Activated CD4-positive, CD25-positive, alpha-beta regulatory T cell treated with anti-CD3 and anti-CD28 coated beads, Interleukin-2, amount 50 U/mL, for 24 hours (primary cell): ENCODE measurements around the gene S100P.
A peak's percentile ranks its signal among the peaks of the same experiment; 100 is the strongest.

Source experiments
- ATAC-seq, 2 donors: fragments of 150-1000 bp; cut with Tn5 transposase; one replicate each; pipeline ENCODE4 v1.10.0; 2021; ENCODE audit warnings: mild to moderate bottlenecking in 1 of 2, moderate library complexity in 1 of 2

Gene S100P

DNA sequence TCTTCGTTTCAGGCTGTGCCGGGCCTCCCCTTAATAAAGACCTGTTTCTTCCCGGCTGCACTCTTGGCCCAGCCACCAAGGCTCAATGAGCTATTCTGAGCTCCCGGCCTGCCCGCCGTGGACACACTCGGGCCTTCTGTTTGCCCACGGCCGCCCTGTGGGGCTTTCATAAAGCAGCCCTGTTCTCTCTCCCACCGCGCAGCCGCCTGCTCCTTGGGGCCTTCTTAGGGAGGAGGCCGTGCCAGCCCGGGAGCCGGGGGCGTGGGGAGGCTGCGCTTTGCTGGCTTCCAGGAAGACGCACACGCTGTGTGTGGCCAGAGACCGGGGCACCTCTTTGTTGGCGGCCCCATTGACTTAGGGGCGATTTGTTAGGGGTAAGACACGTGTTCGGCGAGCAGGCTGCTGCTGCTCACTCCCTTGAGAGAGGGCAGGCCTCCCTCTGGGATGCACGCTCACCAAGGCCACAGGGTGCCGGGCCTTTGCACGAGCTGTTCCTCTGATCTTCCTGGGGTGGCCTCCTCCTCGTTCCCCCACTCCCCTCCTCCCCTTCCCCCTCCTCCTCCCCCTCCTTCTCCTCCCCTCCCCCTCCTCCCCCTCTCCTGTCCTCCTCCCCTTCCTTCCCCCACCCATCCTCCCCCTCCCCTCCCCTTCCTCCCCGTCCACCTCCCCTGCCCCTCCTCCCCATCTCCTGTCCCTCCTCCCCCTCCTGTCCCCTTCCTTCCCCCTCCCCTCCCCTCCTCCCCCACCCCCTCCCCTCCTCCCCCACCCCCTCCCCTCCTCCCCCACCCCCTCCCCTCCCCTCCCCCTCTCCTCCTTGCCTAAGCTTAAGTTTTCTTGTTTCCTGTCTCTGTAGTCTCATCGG, 33.6 kb downstream of the S100P start:
- ATAC-seq, result no peak

- ATAC-seq, result no peak
These were observed 34.2 kb downstream of the S100P start for GRCh38 chr4:6727943-6728250.

DNA sequence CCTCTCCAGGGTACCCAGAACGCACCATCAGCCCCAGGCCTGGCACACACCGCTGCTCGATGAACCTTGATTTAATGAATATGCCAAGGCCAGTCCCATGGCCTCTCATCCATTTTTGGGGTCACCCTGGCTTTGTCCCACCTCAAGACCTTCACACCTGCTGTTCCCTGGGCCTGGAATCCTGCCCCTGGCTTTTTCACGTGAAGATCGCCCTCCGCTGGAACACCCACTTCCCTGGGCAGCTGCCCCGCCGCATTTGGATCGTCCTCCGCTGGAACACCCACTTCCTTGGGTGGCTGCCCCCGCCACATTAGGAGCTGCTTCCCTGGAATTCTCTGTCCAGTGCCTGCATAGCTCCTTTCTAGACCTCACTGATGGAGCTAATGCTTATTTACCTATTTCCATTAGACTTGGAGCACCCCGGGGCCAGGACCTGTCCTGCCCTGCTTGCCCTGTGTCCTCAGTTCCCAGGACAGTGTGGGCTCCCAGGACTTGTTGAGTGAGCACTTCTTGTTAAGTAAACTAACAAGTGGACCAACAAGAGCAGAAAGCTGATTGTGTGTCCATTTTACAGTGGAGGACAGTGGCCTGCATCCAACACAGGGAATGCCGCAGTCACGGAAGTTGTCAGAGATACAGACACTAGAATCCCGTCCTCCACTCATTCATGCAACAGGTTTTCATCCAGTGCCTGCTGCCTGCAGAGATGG, 34.8 kb downstream of the S100P start:
- ATAC-seq, result no peak

- no peak for ATAC-seq
These were observed 37.1 kb downstream of the S100P start for GRCh38 chr4:6730603-6731317.

GRCh38 chr4:6731318-6731675, 37.6 kb downstream of the S100P start:
- ATAC-seq, result no peak

DNA sequence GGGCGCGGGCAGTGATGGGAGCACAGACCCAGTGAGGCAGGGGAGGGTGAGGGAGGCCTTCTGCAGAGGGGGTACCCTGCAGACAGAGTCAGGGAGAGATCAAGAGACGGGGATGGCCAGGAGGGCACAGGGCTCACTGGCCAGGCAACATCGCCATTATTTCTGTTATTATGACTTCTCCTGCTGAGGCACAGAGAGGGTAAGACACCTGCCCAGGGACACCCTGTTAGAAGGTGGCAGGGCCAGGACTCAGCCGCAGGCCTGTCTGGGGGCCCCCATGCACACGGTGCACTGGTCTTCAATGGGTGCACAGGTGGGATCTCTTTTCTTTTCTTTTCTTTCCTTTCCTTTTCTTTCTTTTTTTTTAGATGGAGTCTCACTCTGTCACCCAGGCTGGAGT, 38.1 kb downstream of the S100P start:
- no peak for ATAC-seq

DNA sequence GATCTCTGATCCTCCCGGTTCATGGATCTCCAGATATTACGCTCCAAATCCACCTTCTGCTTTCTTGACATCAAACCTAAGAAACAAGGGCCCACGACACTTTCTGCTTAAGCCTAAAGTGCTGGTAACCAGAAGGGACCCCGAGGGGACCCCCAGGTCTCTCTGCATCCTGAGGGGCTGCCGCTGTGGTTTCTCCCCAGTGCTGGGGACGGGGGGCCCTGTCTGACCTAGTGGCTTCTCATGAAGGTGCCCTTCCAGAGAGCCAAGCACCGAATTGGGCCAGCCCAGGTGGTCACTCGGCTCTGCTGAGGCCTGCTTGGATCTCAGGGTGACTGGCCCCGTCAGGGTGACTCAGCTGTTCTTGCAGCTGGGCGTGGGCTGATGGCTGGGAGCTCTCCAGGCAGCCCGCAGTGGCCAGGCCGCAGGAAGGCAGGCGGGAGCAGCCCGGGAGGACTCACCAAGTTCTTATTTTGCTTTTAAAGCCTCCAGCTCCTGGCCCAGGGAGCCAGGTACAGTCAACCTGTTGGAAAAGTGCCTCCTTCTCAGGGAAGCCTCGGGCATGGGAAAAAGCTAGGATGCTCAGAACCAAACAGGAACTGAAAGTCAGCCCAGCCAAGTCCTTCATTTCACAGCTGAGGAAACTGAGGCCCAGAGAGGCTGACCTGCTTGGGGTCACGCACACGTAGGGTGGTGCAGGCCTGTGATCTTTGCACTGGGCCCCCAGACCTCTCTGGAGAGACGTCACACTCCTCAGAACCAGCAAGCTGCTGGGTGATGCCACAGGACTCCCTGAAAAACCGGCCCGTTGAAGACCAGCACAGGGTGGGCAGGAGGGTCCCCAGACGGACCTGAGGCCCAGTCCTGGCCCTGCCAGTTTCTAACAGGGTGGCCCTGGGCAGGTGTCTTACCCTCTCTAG, 39.0 kb downstream of the S100P start:
- no peak for ATAC-seq

DNA sequence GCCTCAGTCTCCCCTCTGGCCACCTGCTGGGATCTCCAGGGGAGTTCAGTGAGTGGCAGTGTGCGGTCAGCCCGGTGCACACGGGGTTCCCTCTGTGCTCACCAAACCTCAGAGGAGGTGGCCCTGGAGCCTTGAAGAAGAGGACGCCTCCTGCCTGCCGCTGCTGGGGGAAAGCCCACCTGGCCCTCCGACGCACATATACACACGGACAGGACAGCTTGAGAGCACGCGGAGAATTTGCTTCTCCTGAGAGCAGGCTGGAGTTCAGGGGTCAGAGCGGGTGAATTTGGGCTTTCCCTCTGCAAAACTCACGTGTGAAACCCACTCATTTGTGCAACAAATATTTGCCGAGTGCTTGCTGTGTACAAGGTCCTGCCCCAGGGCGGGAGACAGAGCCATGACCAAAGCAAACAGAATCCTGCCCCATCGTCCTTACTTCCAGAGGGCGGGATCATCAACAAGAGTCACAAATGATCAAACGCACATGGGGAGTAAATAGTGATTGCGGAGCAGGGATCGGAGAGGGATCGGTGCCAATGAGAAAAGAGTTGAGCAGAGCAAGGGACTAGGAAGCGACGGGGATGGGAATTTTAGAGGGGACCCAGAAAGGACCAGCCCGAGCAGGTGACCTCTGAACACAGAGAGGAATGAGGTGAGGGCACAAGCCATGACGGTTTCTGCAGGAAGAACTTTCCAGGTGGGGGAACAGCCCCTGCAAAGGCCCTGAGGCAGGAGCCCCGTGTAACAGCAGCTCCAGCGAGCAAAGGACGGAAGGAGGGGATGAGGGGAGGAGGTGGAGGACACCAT, 39.9 kb downstream of the S100P start:
- ATAC-seq, result no peak

GRCh38 chr4:6734165-6734786, 40.6 kb downstream of the S100P start:
- ATAC-seq, result no peak

GRCh38 chr4:6739920-6740319, 46.2 kb downstream of the S100P start:
- ATAC-seq, result no peak

- ATAC-seq, result no peak
These were observed 46.7 kb downstream of the S100P start for GRCh38 chr4:6740347-6740746.

GRCh38 chr4:6742507-6742906, 48.8 kb downstream of the S100P start:
- ATAC-seq, result peak in 1 of 2 donors; percentile 55

DNA sequence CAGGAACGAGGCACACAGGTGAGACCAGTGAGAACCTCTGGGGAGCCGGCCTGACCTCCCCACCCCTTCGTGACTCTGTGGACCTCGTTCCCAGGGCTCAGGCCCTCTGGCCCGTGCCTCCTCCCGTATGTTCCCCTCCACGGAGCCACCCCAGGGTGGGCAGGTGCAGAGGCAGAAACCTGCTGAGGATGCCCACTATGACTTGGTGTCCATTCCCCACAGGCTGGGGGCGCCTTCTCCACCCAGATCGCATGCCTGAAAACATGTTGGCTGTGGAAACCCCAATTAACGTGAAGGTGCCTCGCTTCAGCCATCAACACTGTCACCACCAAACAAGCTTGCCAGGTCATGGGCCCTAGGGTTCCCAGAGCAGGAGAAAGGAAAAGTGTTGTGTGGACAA, 49.3 kb downstream of the S100P start:
- no peak for ATAC-seq
